ENCODE data around the gene DBX2.

The DBX2 gene

GRCh38 chr12:45034861-45035265 is 16.0 kb downstream of the DBX2 start:
- no peak for DNase-seq
- in situ Hi-C loops (cut with HindIII; ENCODE audit: low pct_ligation_motif_present, low sequenced_read_pairs) = no loop called here
- H3K4me3 ChIP-seq (ENCODE audit: low read depth, low read length) = no peak overlapping the region
- TF ChIP-seq, protein P1, sequence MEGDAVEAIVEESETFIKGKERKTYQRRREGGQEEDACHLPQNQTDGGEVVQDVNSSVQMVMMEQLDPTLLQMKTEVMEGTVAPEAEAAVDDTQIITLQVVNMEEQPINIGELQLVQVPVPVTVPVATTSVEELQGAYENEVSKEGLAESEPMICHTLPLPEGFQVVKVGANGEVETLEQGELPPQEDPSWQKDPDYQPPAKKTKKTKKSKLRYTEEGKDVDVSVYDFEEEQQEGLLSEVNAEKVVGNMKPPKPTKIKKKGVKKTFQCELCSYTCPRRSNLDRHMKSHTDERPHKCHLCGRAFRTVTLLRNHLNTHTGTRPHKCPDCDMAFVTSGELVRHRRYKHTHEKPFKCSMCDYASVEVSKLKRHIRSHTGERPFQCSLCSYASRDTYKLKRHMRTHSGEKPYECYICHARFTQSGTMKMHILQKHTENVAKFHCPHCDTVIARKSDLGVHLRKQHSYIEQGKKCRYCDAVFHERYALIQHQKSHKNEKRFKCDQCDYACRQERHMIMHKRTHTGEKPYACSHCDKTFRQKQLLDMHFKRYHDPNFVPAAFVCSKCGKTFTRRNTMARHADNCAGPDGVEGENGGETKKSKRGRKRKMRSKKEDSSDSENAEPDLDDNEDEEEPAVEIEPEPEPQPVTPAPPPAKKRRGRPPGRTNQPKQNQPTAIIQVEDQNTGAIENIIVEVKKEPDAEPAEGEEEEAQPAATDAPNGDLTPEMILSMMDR (IDR thresholded peaks at IDR 0.05; ENCODE audit: low read depth, low read length, missing control alignments) = no peak
- no peaks in the 10 kb centered on the region for H3K27me3 ChIP-seq (replicated peaks)
- H3K27ac ChIP-seq = no peak overlapping the region
- H3K36me3 ChIP-seq (replicated peaks) = no peaks in the 10 kb centered on the region

- DNase-seq = no peak
- in situ Hi-C loops (cut with HindIII; ENCODE audit: low pct_ligation_motif_present, low sequenced_read_pairs) = no loop called here
- H3K27me3 ChIP-seq (replicated peaks) = no peaks in the 10 kb centered on the region
- TF ChIP-seq, protein P1 (IDR thresholded peaks at IDR 0.05; ENCODE audit: low read depth, low read length, missing control alignments) = no peak
- no peak overlapping the region for H3K4me3 ChIP-seq (ENCODE audit: low read depth, low read length)
- H3K36me3 ChIP-seq (replicated peaks) = no peaks in the 10 kb centered on the region
- H3K27ac ChIP-seq = no peak overlapping the region
Measured at GRCh38 chr12:45017916-45018315, 33.0 kb downstream of the DBX2 start.

DNA sequence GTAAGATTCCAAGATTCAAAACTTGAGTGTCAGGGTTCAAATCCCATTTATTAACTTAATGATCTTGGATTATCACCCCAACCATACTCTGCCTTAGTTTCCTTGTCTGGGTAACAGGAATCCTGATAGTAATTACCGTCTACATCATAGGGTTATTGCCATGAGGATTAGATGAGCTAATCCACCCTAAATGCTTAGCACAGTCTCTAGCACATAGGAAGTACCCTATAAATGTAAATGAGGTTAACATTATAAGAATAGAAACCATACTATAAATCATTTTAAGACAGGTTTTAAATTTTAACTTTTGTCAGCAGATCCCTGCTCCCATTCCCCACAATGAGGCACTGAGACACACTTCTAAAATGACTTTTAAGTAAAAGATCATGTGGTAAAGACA is 36.5 kb downstream of the DBX2 start:
- in situ Hi-C loops (cut with HindIII; ENCODE audit: low pct_ligation_motif_present, low sequenced_read_pairs) = no loop called here
- no peak for DNase-seq
- TF ChIP-seq, protein P1 (IDR thresholded peaks at IDR 0.05; ENCODE audit: low read depth, low read length, missing control alignments) = no peak
- H3K36me3 ChIP-seq (replicated peaks) = no peaks in the 10 kb centered on the region
- H3K27ac ChIP-seq = no peak overlapping the region
- no peaks in the 10 kb centered on the region for H3K27me3 ChIP-seq (replicated peaks)
- H3K4me3 ChIP-seq (ENCODE audit: low read depth, low read length) = no peak overlapping the region

DNA sequence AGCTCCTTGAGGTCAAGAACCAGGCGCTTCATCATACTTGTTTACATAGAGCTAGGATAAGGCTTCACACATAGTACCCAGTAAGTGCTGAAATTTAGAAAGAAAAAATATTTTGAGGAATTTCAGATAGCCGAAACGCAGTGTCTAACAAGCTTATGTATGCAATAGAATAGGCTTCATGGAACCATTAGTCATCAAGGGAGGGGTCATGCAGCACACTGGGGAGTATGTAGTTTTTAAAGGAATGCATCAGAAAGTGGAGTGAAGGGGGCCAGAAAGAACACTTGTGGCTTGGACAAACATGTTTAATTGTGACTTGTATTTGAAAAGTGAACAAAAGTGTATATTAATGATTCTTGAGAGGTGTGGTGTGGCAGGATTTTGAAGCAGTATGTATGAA is 38.1 kb downstream of the DBX2 start:
- DNase-seq = no peak

GRCh38 chr12:45010059-45010458 is 40.8 kb downstream of the DBX2 start:
- Histone ChIP-seq H3K36me3 (replicated peaks) (no peaks in the 10 kb centered on the region), H3K27me3 (replicated peaks) (no peaks in the 10 kb centered on the region), H3K27ac (no peak overlapping the region), H3K4me3 (ENCODE audit: low read depth, low read length) (no peak overlapping the region)
- in situ Hi-C loops (cut with HindIII; ENCODE audit: low pct_ligation_motif_present, low sequenced_read_pairs) = no loop called here
- TF ChIP-seq, protein P1 (IDR thresholded peaks at IDR 0.05; ENCODE audit: low read depth, low read length, missing control alignments) = no peak
- DNase-seq = no peak

More for the DNA sequence above, 38.1 kb downstream of the DBX2 start:
- TF ChIP-seq, protein P1 (IDR thresholded peaks at IDR 0.05; ENCODE audit: low read depth, low read length, missing control alignments) = no peak
- no peak overlapping the region for H3K27ac ChIP-seq
- no peaks in the 10 kb centered on the region for H3K27me3 ChIP-seq (replicated peaks)
- in situ Hi-C loops (cut with HindIII; ENCODE audit: low pct_ligation_motif_present, low sequenced_read_pairs) = no loop called here
- no peaks in the 10 kb centered on the region for H3K36me3 ChIP-seq (replicated peaks)
- no peak overlapping the region for H3K4me3 ChIP-seq (ENCODE audit: low read depth, low read length)

- Histone ChIP-seq H3K36me3 (replicated peaks) (no peaks in the 10 kb centered on the region), H3K27ac (no peak overlapping the region), H3K27me3 (replicated peaks) (no peaks in the 10 kb centered on the region), H3K4me3 (ENCODE audit: low read depth, low read length) (no peak overlapping the region)
- in situ Hi-C loops (cut with HindIII; ENCODE audit: low pct_ligation_motif_present, low sequenced_read_pairs) = no loop called here
- TF ChIP-seq, protein P1 (IDR thresholded peaks at IDR 0.05; ENCODE audit: low read depth, low read length, missing control alignments) = no peak
- DNase-seq = no peak
Measured at GRCh38 chr12:45008211-45008610, 42.7 kb downstream of the DBX2 start.

Measured in brain microvascular endothelial cell (primary cell).